ENCODE results near the gene CAMK1D. TPM values are rescaled to one million over a fixed set of nuclear protein-coding genes. Genes with fewer than 3 reads are reported as not detected.

Gene CAMK1D
- polyA plus RNA-seq, 1 experiment: 1.1 TPM

DNA sequence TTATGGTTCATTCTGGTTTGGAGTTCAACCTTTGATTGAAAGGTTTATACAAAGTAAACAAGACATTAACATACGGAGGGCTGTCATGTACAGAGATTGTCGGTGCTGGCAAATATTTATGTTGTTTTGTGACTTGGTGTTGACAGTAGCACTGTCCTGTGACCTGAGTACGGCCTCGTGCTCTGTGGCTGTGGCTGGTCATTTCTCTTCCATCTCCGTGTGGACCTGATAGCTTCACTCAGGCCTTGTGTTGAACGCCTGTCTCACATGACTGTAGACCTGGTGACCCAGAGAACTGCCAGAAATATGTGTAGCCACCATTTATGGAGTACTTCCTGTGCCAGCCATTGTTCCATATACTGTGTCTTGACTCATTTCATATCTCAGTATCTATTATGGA, 340.5 kb downstream of the CAMK1D start:
- Histone ChIP-seq H3K4me3 (ENCODE audit: low read depth, low read length) (no peak overlapping the region), H3K36me3 (ENCODE audit: control insufficient read depth, insufficient read depth, low read length) (no peaks in the 10 kb centered on the region), H3K27me3 (ENCODE audit: control insufficient read depth, insufficient read depth, low read length) (no peaks in the 10 kb centered on the region)
- CTCF ChIA-PET: interaction anchor here (1.0 kb wide), 1 partner anchor 10 kb away, joined by 3 read pairs; no protein-coding TSS in a partner anchor
- no peak for TF ChIP-seq CTCF (IDR thresholded peaks at IDR 0.05; ENCODE audit: insufficient read depth, low read depth, low read length)
- DNase-seq (ENCODE audit: low read depth): no peak
- POLR2A ChIA-PET: no interaction called here

DNA sequence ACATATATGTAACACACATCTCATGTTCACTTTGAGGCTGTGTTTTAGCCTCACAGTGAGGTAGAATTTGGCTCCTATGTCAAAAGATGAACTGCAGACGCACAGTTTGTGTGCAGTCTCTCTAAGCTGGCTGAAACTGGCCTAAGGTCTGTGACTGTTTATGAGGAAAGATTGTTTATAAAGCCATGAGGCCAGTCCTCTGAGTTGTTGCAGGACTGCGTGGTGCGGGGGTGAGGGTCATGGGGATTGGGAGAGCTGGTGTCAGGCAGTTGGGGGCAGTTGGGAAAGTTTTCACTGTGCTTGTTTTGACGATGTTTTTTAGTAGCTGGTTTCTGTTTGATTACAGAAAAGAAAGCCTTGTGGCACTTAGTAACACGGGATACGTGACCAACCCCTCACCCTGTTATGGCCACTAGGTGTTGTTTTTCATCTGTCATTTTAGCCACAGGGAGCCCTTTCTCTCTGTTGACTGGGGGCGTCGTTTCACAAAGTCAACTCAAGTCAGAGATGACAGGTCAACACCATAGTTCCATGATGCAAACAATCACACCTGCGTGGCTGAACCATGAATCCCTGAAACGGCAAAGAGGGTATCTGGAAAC, 341.3 kb downstream of the CAMK1D start:
- TF ChIP-seq CTCF (IDR thresholded peaks at IDR 0.05; ENCODE audit: insufficient read depth, low read depth, low read length): no peak
- POLR2A ChIA-PET: no interaction called here
- no peak for DNase-seq (ENCODE audit: low read depth)
- Histone ChIP-seq H3K27me3 (ENCODE audit: control insufficient read depth, insufficient read depth, low read length) (no peaks in the 10 kb centered on the region), H3K4me3 (ENCODE audit: low read depth, low read length) (no peak overlapping the region), H3K36me3 (ENCODE audit: control insufficient read depth, insufficient read depth, low read length) (no peaks in the 10 kb centered on the region)
- CTCF ChIA-PET: interaction anchor here (1.0 kb wide), 2 partner anchors 10 to 12 kb away, joined by 3 read pairs; no protein-coding TSS in a partner anchor

- H3K36me3 ChIP-seq (ENCODE audit: control insufficient read depth, insufficient read depth, low read length): no peaks in the 10 kb centered on the region
- DNase-seq (ENCODE audit: low read depth): no peak
- POLR2A ChIA-PET: interaction anchor here (0.6 kb wide), 1 partner anchor 35 kb away, joined by 8 read pairs; no protein-coding TSS in a partner anchor
Observed at GRCh38 chr10:12691596-12691995, 342.2 kb downstream of the CAMK1D start.

DNA sequence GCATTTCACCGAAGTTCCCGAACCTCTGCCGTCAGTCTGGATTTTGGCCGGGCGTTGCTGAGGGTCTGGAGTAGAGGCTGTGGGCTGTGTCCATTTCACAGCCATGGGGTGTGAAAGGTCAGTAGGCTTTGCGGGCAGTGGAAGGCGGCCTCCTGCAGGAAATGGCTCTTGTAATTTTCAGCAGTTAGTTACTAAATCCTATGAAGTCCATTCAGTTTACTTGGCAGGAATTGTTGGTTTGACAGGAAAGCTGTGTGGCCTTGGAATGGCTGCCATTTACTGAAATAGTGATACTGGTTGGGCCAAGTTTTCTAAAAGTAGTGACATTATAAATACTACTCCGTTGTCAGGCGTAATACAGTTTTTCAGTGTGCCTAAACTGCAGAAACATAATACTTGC, 348.4 kb downstream of the CAMK1D start:
- TF ChIP-seq CTCF (IDR thresholded peaks at IDR 0.05; ENCODE audit: insufficient read depth, low read depth, low read length): no peak
- POLR2A ChIA-PET: no interaction called here
- CTCF ChIA-PET: no interaction called here
- H3K27me3 ChIP-seq (ENCODE audit: control insufficient read depth, insufficient read depth, low read length): no peaks in the 10 kb centered on the region
- H3K36me3 ChIP-seq (ENCODE audit: control insufficient read depth, insufficient read depth, low read length): no peaks in the 10 kb centered on the region
- no peak for DNase-seq (ENCODE audit: low read depth)
- no peak overlapping the region for H3K4me3 ChIP-seq (ENCODE audit: low read depth, low read length)

More at GRCh38 chr10:12691596-12691995, 342.2 kb downstream of the CAMK1D start:
- CTCF ChIA-PET: interaction anchor here (0.8 to 1.0 kb wide), 2 partner anchors 11 kb away, joined by 3 read pairs; no protein-coding TSS in a partner anchor
- H3K27me3 ChIP-seq (ENCODE audit: control insufficient read depth, insufficient read depth, low read length): no peaks in the 10 kb centered on the region
- no peak overlapping the region for H3K4me3 ChIP-seq (ENCODE audit: low read depth, low read length)
- no peak for TF ChIP-seq CTCF (IDR thresholded peaks at IDR 0.05; ENCODE audit: insufficient read depth, low read depth, low read length)

DNA sequence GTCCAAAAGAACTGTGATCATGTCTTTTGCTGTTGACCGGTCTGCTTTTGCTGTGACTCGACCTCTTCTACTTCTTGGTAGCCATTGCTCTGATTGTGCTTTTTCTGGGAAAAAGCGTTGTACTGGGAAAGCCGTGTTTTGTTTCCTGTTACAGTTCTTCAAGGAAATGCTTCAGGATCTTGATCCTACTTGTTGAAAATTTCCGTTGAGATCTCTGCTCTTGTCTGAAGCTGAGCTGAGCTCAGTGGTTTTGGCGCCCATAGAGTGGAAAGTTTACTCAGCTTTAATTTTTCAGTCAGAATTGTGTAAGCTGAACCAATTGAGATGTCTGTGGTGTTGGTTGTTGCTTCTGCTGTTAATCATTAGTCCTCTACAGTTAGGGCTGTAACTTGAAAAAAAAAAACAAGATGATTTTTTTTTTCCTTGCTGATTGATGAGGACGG, 349.9 kb downstream of the CAMK1D start:
- ChIA-PET CTCF (interaction anchor here (0.5 to 1.7 kb wide), 3 partner anchors 9 to 476 kb away, joined by 3 to 6 read pairs (median 3); no protein-coding TSS in a partner anchor), POLR2A (no interaction called here)
- Histone ChIP-seq H3K27me3 (ENCODE audit: control insufficient read depth, insufficient read depth, low read length) (no peaks in the 10 kb centered on the region), H3K36me3 (ENCODE audit: control insufficient read depth, insufficient read depth, low read length) (no peaks in the 10 kb centered on the region), H3K4me3 (ENCODE audit: low read depth, low read length) (no peak overlapping the region)
- no peak for DNase-seq (ENCODE audit: low read depth)
- no peak for TF ChIP-seq CTCF (IDR thresholded peaks at IDR 0.05; ENCODE audit: insufficient read depth, low read depth, low read length)
